H9 (cell line): ENCODE data around the gene DOCK2. TPM values are rescaled to one million over a fixed set of nuclear protein-coding genes. Genes with fewer than 3 reads are reported as not detected.

Experiments used
- DNase-seq: peaks from one replicate; pipeline ENCODE4 v3.0.0-alpha.2; 2017
- H2AFZ ChIP-seq: one replicate; pipeline ENCODE4 v1.6.1; 2013; ENCODE audit warnings: mild to moderate bottlenecking, low read length, control low read depth, moderate library complexity
- H2AK5ac ChIP-seq: 2 replicates; pipeline ENCODE4 v1.6.1; 2013; ENCODE audit warnings: low read length, control low read depth, mixed read lengths; ENCODE audit not compliant: insufficient read length
- H2BK120ac ChIP-seq: one replicate; pipeline ENCODE4 v1.6.1; 2013; ENCODE audit warnings: low read depth, mild to moderate bottlenecking, low read length, control low read depth, inconsistent platforms; ENCODE audit not compliant: poor library complexity, severe bottlenecking
- H2BK12ac ChIP-seq: 2 replicates; pipeline ENCODE4 v1.6.1; 2013; ENCODE audit warnings: low read length, control low read depth, mixed read lengths, low read depth; ENCODE audit not compliant: insufficient read length
- H2BK15ac ChIP-seq: 2 replicates; pipeline ENCODE4 v1.6.1; 2013; ENCODE audit warnings: low read depth, low read length, control low read depth
- H2BK20ac ChIP-seq: one replicate; pipeline ENCODE4 v1.6.1; 2013; ENCODE audit warnings: low read depth, mild to moderate bottlenecking, low read length, control low read depth, inconsistent platforms; ENCODE audit not compliant: poor library complexity, severe bottlenecking
- H2BK5ac ChIP-seq: 2 replicates; pipeline ENCODE4 v1.6.1; 2013; ENCODE audit warnings: low read length, control low read depth, mixed read lengths; ENCODE audit not compliant: insufficient read length
- H3K14ac ChIP-seq: 2 replicates; pipeline ENCODE4 v1.6.1; 2013; ENCODE audit warnings: low read length, control low read depth; ENCODE audit not compliant: insufficient read depth
- H3K18ac ChIP-seq: 2 replicates; pipeline ENCODE4 v1.6.1; 2013; ENCODE audit warnings: low read depth, mild to moderate bottlenecking, mixed read lengths, low read length, control low read depth; ENCODE audit not compliant: insufficient read length
- H3K23ac ChIP-seq: 2 replicates; pipeline ENCODE4 v1.6.1; 2013; ENCODE audit warnings: low read length, control low read depth, mixed read lengths, low read depth; ENCODE audit not compliant: insufficient read length
- H3K23me2 ChIP-seq: 2 replicates; pipeline ENCODE4 v1.6.1; 2013; ENCODE audit warnings: low read depth, mild to moderate bottlenecking, mixed read lengths, low read length, control low read depth; ENCODE audit not compliant: insufficient read length, poor library complexity, severe bottlenecking
- H3K27ac ChIP-seq: 2 replicates; pipeline ENCODE4 v1.5.1; 2013; ENCODE audit warnings: low read length, control low read depth, mixed read lengths, low read depth; ENCODE audit not compliant: insufficient read length
- H3K27me3 ChIP-seq: 2 replicates; pipeline ENCODE4 v1.6.1; 2013; ENCODE audit warnings: low read length, control low read depth, inconsistent platforms; ENCODE audit not compliant: insufficient read depth
- H3K4ac ChIP-seq: 2 replicates; pipeline ENCODE4 v1.6.1; 2013; ENCODE audit warnings: low read depth, mild to moderate bottlenecking, control low read depth, inconsistent platforms, low read length, moderate library complexity
- H3K4me1 ChIP-seq: 2 replicates; pipeline ENCODE4 v1.6.1; 2013; ENCODE audit warnings: low read length, control low read depth, inconsistent platforms; ENCODE audit not compliant: insufficient read depth
- H3K4me2 ChIP-seq: 2 replicates; pipeline ENCODE4 v1.6.1; 2013; ENCODE audit warnings: low read length, control low read depth, mixed read lengths; ENCODE audit not compliant: insufficient read length, insufficient read depth
- H3K56ac ChIP-seq: 2 replicates; pipeline ENCODE4 v1.6.1; 2013; ENCODE audit warnings: low read depth, mild to moderate bottlenecking, mixed read lengths, low read length, control low read depth; ENCODE audit not compliant: insufficient read length
- H3K79me1 ChIP-seq: 2 replicates; pipeline ENCODE4 v1.6.1; 2013; ENCODE audit warnings: low read depth, mild to moderate bottlenecking, moderate library complexity, low read length, control low read depth, inconsistent platforms; ENCODE audit not compliant: insufficient read depth, poor library complexity, severe bottlenecking
- H3K79me2 ChIP-seq: 2 replicates; pipeline ENCODE4 v1.6.1; 2013; ENCODE audit warnings: low read length, control low read depth, inconsistent platforms; ENCODE audit not compliant: insufficient read depth
- H3K9ac ChIP-seq: 2 replicates; pipeline ENCODE4 v1.6.1; 2013; ENCODE audit warnings: low read length, control low read depth, mixed read lengths; ENCODE audit not compliant: insufficient read length; ENCODE audit errors: extremely low read depth
- H3K9me3 ChIP-seq: one replicate; pipeline ENCODE4 v1.6.1; 2013; ENCODE audit warnings: low read depth, low read length, inconsistent platforms; ENCODE audit not compliant: control insufficient read depth
- H3T11ph ChIP-seq: one replicate; pipeline ENCODE4 v1.6.1; 2013; ENCODE audit warnings: mild to moderate bottlenecking, low read length, control low read depth, inconsistent platforms
- H4K20me1 ChIP-seq: one replicate; pipeline ENCODE4 v1.6.1; 2013; ENCODE audit not compliant: control insufficient read depth, insufficient read length, insufficient read depth
- H4K5ac ChIP-seq: 2 replicates; pipeline ENCODE4 v1.6.1; 2013; ENCODE audit warnings: low read depth, mild to moderate bottlenecking, mixed read lengths, low read length, control low read depth; ENCODE audit not compliant: insufficient read length
- H4K8ac ChIP-seq: replicated peaks from 2 replicates; pipeline ENCODE4 v1.6.1; 2013; ENCODE audit warnings: low read length, control low read depth, mixed read lengths, low read depth; ENCODE audit not compliant: insufficient read length
- H4K91ac ChIP-seq: 2 replicates; pipeline ENCODE4 v1.6.1; 2013; ENCODE audit warnings: low read depth, mild to moderate bottlenecking, moderate library complexity, mixed read lengths, low read length, control low read depth; ENCODE audit not compliant: insufficient read length
- H3K27ac Mint-ChIP-seq, 3 experiments: 2 replicates in 2 of 3; 3 replicates in 1 of 3; pipeline ENCODE4 v1.8.0; 2020 to 2021; ENCODE audit warnings: mixed read lengths in 3 of 3, mild to moderate bottlenecking in 1 of 3, moderate library complexity in 1 of 3
- H3K27me3 Mint-ChIP-seq: 2 replicates; pipeline ENCODE4 v1.8.0; 2021; ENCODE audit warnings: low read depth, mild to moderate bottlenecking, moderate library complexity, mixed read lengths
- H3K36me3 Mint-ChIP-seq, 3 experiments: 2 replicates in 2 of 3; 3 replicates in 1 of 3; pipeline ENCODE4 v1.8.0; 2020 to 2021; ENCODE audit warnings: low read depth in 3 of 3, mixed read lengths in 3 of 3; ENCODE audit not compliant: insufficient read depth in 1 of 3
- H3K4me1 Mint-ChIP-seq, 2 experiments: 2 replicates each; pipeline ENCODE4 v1.8.0; 2020; ENCODE audit warnings: mixed read lengths in 2 of 2
- H3K4me3 Mint-ChIP-seq, 2 experiments: 2 replicates in 1 of 2; 3 replicates in 1 of 2; pipeline ENCODE4 v1.8.0; 2020 to 2021; ENCODE audit warnings: mild to moderate bottlenecking in 2 of 2, mixed read lengths in 2 of 2, moderate library complexity in 1 of 2
- H3K9me3 Mint-ChIP-seq, 2 experiments: 2 replicates in 1 of 2; 3 replicates in 1 of 2; pipeline ENCODE4 v1.8.0; 2020; ENCODE audit warnings: mild to moderate bottlenecking in 2 of 2, mixed read lengths in 2 of 2, moderate library complexity in 1 of 2
- WGBS: extraction: QIAGEN DNeasy Blood & Tissue Kit; methylation state at CpG from one replicate; pipeline ENCODE4 v1.1.7; 2013; ENCODE audit warnings: missing lambda C conversion rate, low lambda C conversion rate, mixed read lengths; ENCODE audit not compliant: insufficient read length; ENCODE audit errors: extremely low coverage; 5-methylcytosine and 5-hydroxymethylcytosine counted together
- total RNA-seq: library from RNA; stranded (reverse); gene quantifications from 2 replicates; pipeline ENCODE4 v1.2.1, GENCODE V29; 2021
- TF ChIP-seq, protein P1 (sequence below): fragments of 200-600 bp; sonication (generic); conservative IDR thresholded peaks from 3 replicates; pipeline ENCODE4 v1.8.0; 2021; ENCODE audit warnings: antibody characterized with exemption, mild to moderate bottlenecking

Gene DOCK2
- total RNA-seq, 1 experiment from 2014 or later: 7.8 TPM

DNA sequence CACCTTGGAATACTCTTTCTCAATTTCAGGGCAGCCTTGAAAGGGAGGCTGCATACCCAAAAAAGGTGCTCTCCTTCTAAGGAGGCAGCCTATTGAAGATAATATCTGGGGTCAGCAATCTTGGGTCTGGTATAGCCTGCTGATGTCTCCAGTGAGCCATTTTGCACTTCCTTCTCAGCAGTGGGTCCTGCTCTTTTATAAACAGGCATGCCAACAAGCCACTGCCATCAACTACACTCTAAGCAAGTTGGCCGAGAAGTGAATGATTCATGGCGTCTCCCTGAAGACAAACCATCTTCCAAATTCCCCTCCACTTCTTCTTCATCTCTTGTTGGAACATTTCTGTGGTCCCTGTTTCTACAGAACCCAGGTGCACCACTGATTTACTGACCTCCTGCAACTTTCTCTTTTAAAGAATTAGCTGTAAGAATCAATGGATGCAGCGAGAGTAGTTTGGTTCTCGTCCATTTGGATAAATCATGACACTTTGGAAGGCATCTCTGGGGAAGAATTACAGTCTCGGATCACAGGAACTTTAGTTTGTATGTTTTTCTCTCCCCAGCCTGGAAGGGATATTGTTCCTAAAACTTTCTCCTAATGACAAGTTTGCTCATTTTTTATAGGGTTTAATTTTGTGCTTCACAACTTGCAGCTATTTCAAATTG is 234.9 kb downstream of the DOCK2 start:
- Mint-ChIP-seq H3K27ac (no peak overlapping the region), H3K4me1 (peaks cover 15 to 20% of the 10 kb centered on the region in 2 experiments), H3K4me3 (no peak overlapping the region), H3K27me3 (no peaks in the 10 kb centered on the region), H3K9me3 (no peaks in the 10 kb centered on the region; a peak in 1 of 5 replicates), H3K36me3 (no peaks in the 10 kb centered on the region)
- H2BK20ac ChIP-seq: no peak overlapping the region
- H2BK5ac ChIP-seq: no peak overlapping the region
- WGBS: no CpG with 5 or more reads among the region's 5 CpGs
- H3K79me1 ChIP-seq: no peaks in the 10 kb centered on the region
- no peaks in the 10 kb centered on the region for H3K23me2 ChIP-seq
- H2BK120ac ChIP-seq: no peak overlapping the region
- DNase-seq: no peak
- H3T11ph ChIP-seq: no peak overlapping the region
- H3K4me1 ChIP-seq: no peaks in the 10 kb centered on the region
- no peak overlapping the region for H2BK12ac ChIP-seq
- no peak overlapping the region for H3K27ac ChIP-seq
- no peak overlapping the region for H3K56ac ChIP-seq
- no peak overlapping the region for H3K4me2 ChIP-seq
- H4K91ac ChIP-seq: no peak overlapping the region
- no peak overlapping the region for H3K23ac ChIP-seq
- no peak overlapping the region for H2AK5ac ChIP-seq
- no peak overlapping the region for H4K5ac ChIP-seq
- no peak overlapping the region for H3K14ac ChIP-seq
- H2AFZ ChIP-seq: no peak overlapping the region
- no peak overlapping the region for H4K8ac ChIP-seq
- no peak overlapping the region for H3K9ac ChIP-seq
- H2BK15ac ChIP-seq: no peak overlapping the region
- H3K79me2 ChIP-seq: no peaks in the 10 kb centered on the region
- H3K9me3 ChIP-seq: no peaks in the 10 kb centered on the region
- no peak overlapping the region for H3K4ac ChIP-seq
- H4K20me1 ChIP-seq: no peaks in the 10 kb centered on the region
- H3K18ac ChIP-seq: no peak overlapping the region
- TF ChIP-seq, protein P1, sequence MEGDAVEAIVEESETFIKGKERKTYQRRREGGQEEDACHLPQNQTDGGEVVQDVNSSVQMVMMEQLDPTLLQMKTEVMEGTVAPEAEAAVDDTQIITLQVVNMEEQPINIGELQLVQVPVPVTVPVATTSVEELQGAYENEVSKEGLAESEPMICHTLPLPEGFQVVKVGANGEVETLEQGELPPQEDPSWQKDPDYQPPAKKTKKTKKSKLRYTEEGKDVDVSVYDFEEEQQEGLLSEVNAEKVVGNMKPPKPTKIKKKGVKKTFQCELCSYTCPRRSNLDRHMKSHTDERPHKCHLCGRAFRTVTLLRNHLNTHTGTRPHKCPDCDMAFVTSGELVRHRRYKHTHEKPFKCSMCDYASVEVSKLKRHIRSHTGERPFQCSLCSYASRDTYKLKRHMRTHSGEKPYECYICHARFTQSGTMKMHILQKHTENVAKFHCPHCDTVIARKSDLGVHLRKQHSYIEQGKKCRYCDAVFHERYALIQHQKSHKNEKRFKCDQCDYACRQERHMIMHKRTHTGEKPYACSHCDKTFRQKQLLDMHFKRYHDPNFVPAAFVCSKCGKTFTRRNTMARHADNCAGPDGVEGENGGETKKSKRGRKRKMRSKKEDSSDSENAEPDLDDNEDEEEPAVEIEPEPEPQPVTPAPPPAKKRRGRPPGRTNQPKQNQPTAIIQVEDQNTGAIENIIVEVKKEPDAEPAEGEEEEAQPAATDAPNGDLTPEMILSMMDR: no peak
- H3K27me3 ChIP-seq: no peaks in the 10 kb centered on the region
